ENCODE results near the gene GAD1.

GAD1 gene

DNA sequence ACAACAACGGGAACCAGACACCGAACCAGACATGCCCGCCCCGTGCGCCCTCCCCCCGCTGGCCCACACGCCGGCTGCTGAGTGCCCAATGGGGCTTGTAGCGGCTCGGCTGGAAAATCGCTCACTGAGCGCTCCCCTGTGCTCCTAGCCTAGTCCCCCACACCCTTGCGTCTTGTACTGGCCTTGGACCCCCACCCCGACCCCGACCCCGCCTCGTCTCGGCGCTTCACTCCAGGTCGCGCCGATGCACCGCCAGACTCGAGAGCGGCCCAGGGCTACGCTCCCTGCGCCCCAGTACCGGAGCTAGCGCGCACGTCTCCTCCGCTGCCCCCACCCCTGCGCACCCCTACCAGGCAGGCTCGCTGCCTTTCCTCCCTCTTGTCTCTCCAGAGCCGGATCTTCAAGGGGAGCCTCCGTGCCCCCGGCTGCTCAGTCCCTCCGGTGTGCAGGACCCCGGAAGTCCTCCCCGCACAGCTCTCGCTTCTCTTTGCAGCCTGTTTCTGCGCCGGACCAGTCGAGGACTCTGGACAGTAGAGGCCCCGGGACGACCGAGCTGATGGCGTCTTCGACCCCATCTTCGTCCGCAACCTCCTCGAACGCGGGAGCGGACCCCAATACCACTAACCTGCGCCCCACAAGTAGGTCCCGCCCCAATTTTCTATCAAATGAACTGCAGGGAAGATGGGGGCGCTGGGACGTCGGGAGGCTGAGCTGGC, 1.5 kb downstream of the GAD1 start:
- DNase-seq = no peak

DNA sequence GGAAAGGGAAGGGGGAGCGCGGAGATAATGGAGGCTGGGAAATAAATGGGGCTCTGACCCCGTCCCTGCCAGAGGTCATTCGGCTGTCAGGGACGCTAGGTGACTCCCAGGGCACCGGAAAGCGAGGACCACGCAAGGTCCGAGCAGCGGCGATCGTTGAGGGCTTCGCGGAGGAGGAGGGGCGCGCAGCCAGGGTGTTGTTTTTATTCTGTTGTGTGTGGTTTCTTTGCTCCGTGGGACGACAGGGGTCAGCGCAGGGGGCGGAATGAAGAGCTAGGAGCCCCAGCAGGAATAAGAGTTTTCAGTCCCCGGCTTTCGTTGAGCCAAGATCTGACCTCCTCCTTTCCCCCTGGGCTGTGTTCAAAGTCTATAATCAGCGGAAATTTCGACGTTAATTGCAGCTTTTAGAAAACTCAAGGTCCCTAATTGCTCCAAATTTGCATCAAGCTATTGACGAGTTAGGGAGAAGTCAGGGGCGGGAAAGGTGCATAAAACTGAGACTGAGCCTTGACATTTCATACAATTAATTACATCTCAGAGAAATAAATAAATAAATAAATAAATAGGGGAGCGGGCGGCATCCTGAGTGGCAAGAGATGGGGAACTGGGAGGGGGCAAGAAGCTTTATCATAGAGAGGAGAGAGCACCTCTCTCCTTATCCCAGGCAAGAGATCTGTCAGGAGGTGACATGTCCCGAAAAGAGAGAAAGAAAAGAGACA, 2.2 kb downstream of the GAD1 start:
- DNase-seq = no peak

DNA sequence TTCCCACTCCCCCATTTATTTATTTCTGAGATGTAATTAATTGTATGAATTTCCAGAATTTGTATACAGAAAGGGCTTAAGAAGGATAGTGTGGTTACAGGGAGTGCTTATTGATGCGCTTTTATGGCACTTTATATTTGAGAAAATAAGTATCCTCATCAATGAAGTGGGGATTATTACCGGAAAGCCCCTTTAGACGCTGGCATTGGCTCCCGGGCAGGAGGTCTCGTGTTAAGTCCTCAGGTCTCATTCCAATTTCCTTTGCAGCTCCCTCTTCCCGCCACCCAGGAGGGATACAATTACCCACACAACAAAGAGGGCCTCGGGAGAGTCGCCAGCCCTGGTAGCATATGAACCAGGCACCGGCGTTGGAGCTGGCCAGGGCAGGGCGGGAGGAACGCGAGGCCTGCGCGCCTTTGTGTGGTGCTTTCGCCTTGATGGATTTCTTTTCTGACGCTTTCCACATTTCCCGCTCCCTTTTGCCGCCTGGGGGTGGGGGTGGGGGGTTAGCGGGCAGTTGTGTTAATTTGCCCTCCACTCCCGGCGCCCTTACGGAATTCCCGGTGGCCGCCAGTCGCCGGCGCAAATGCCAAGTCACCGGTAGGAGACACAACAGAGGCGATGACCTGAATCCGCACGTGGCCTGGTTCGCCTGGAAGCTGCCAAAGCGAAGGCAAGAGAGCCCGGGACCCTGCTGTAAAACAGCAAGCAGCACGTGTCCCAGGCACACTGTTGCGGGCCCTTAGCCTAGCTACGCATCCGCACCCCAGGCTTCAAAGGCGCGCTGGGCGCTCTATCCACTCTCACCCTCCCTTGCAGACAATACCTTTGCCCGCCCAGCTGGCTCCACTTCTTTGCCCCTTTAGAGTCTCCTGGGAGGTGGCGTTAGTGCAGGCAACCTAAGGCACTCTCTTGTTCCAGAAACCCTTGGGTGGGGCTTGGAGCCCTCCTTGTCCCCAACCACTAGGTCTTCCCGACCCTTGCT, 3.3 kb downstream of the GAD1 start:
- DNase-seq = no peak

DNA sequence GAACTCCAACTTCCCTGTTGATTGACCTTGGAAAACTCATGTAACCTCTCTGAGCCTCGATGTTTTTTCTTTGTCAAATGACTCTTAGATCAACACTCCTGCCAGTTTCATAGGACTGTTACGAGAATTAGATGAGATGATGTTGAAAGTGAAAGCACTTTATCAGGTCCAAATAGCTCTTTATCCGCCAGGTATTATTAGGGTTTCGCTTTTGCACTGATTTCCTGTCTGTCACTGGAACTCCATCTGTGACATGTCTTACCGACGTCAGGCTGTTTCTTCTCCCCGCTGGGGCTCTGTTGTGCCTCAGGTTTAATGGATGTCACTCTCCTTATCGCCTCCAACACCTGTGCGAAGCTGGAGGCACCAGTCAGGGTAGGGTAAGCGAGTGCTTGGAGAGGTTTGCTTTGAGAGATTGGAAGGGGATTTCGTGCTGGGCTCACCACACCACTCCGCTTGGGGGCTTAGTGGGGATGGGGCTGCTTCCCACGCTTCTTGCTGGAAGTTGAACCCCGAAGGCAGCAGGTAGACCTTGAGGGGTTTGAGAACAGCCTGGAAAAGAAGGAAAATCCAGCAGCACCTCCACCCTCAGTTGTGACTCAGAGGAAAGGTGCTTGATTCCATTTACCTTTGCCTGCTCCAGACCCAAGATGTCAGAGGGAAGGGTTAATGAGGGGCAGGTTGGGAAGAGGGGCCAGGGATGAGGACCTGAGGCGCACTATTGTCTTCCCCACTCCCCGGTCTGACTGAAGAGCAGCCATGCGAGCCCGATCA, 4.3 kb downstream of the GAD1 start:
- no peak for DNase-seq

DNA sequence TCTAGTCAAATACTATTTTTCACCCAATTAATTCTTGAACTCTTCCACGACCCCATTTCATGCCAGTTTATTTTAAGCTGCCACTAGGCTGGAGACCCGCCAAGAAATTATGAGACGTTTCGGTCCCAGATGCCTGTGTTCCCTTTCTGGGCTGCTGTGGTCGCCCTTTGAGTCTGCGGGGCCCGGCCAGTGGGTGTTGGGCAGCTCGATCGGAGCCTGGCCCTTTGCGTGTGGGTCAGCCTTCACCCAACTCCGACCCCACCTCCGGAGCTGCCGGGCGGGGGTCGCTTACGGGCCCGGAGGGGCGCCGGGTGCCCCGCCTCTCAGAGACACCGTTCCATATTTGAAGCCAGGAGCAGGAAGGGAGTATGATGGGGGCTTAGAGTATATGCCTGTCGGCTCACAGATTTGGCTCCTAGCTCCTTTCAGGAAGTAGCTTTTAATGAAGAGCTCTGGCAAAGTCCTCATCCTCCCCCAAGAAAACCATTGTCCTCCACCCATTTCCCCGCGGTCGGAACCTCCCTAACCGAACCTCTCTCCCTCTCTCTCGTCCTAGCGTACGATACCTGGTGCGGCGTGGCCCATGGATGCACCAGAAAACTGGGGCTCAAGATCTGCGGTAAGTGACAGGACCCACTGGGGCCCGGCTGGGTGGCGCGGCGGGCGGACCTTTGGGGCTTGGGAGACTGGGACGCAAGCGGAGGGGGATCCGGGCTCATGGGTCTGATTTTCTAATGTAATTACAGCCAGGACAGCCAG, 5.0 kb downstream of the GAD1 start:
- no peak for DNase-seq

DNA sequence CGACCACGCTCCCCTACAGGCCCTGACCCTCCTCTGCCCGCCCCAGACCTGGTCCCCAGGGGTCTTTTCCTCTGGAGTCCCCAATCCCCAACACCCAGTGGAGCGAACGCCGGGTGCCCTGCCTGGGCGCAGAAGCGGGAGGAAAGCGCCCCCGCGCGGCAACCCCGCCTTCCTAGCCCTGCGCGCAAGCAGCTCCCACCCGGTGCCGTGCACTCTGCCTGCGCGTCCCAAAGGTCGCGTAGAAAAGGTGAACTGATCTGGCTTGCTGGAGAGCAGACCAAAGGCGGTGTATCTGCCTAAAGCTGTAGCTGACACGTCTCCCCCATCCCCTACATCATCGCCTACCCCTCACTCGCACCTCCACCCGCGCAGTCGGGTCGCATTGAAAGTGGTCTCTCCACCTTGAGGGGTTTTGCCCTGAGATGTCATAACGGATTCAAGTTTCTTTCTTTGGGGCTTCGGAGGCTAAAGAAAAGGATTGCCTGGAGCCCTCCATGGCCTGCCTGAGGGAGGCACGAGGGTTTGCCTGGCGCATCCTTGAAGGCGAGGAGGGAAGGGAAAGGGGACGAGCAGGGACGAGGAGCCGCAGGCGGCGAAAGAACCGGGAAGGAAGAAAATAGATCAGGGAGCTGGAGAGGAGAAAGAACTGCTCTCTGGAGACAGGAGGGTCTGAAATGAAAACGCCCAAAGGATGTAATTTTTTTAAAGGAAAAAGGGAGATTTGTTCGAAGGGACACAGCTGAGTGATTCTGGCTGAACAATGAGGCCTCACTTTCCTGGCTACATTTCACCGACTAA, 5.8 kb downstream of the GAD1 start:
- no peak for DNase-seq

DNA sequence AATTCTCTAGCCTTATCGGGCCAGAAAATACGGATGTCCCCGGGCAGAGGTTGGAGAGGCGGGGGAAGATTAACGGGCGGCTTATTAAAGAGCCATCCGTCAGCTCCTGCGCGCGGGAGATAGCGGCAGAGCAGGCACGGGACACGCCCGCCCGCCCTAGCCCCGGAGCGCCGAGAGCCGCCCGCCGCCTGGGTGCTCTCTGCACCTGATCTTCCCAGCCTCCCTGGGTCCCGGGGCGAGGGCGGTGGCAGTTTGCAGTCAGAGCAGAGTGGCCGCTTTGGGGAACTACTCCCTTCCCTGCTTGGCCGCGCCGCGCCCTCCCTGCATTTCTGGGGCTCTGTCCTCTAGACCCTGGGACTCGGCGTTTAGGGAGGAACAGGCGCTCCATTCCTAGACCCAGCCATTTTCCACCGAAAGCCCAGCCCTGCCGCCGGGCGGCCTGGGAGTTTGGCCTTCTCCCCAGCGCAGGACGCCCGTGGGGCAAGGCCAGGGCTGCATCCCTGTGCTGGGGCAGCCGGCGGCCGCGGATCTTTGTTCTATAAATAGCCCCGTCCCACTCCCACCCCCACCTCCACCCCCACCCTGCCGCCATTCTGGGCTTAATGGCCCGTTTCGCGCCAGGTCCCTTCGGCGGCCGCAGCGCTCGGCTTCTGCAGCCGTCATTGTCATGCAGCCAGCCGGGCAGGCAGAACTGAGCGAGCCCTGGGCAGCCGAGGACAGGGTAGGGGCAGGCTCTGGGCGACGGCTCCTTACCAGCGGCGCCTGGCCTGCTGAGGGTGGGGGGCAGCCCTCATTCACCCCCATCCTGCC, 6.6 kb downstream of the GAD1 start:
- DNase-seq = no peak

DNA sequence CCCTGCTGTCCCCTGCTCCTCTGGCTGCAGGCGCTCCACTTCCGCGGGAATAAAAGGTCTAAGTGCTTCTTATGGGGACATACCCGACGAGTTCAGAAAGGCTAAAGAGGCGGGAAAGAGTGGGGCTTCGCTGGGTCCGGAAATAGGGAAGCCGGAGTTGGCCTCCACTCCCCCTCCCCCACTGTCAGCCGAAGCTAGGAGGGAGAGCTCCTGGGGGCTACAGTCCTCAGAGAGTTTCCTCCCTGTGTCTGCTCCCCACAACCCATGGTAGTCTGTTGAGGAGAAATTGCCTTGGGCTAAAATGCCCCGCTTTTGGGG, 7.2 kb downstream of the GAD1 start:
- no peak for DNase-seq

DNA sequence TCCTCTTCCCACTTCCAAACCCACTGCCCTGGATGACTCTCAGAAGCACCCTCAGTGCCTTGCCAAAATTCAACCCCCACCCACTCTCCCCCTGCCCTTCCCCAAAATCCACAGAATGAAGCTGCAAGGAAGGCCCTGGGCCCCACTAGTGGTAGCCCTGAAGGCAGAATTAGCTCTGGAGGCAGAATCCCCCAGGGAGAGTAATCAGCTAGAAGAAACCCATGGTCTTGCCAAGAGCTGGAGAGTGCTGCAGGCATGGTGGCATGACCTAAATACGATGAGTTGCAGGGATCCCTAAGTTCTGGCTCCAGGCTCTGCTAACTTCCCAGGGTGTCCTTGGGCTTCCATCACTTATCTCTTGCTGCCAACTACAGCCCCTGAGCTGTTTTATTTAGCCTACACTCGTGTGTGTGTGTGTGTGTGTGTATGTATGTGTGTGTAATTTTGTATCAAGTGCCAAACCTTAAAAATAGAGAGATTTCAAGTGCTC, 7.9 kb downstream of the GAD1 start:
- no peak for DNase-seq

DNA sequence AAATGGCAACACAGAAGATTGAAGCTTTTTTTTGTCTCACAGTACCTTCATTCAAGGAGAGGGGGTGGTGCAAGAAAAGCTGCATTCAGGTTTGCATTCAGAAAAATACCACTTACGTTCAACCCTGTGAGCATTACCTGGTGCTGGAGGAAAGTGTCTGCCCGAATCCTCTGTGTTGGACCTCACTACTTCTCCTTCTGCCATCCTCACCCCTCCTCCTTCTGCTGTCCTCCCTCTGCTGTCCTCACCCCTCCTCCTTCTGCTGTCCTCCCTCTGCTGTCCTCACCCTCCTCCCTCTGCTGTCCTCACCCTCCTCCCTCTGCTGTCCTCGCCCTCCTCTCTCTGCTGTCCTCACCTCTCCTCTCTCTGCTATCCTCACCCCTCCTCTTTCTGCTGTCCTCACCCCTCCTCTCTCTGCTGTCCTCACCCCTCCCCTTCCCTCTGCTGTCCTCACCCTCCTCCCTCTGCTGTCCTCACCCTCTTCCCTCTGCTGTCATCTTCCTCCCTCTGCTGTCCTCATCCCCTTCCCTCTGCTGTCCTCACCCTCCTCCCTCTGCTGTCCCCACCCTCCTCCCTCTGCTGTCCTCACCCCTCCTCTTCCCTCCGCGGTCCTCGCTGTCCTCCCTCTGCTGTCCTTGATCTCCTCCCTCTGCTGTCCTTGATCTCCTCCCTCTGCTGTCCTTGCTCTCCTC, 11.3 kb downstream of the GAD1 start:
- no peak for DNase-seq

DNA sequence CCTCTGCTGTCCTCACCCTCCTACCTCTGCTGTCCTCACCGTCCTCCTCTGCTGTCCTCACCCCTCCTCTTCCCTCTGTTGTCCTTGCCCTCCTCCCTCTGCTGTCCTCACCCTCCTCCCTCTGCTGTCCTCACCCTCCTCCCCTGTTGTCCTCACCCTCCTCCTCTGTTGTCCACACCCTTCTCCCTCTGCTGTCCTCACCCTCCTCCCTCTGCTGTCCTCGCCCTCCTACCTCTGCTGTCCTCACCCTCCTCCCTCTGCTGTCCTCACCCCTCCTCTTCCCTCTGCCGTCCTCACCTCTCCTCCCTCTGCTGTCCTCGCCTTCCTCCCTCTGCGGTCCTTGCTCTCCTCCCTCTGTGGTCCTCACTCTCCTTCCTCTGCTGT, 11.8 kb downstream of the GAD1 start:
- DNase-seq = no peak

DNA sequence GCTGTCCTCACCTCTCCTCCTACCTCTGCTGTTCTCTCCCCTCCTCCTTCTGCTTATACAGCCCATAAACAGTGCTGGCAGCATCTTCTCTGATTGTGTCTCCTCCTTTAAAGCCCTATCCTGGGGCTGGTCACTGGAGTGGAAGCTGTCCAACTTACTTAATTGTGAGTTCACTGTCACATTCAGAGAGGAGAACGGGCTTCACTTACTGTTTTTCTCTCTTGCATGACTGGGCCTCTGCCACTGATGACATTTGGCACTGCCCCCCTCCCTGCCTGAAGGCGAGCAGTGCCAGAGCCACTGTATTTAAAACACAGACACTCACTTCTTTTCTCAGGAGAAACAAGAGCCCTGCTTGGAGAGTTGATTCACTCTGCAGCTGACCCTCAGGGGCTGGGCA, 12.3 kb downstream of the GAD1 start:
- DNase-seq = no peak

DNA sequence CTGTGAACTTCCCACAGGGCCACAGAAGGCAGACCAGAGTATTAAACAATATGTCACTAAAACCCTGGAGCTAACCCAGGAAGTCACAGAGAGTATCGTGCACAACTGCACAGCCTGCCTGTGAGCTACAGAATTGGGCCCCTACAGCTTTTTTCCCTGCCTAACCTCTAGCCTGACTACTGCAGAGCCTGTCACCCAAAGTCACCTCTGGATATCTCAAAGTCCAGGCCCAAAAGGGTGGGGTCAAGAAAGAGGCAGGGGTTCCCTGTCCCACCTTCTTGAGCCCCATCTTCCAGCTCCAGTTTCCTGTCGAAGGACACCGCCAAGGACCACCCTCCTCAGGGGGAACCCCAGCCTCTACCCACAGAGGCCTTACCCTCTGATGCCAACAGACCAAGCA, 13.5 kb downstream of the GAD1 start:
- DNase-seq = no peak

DNA sequence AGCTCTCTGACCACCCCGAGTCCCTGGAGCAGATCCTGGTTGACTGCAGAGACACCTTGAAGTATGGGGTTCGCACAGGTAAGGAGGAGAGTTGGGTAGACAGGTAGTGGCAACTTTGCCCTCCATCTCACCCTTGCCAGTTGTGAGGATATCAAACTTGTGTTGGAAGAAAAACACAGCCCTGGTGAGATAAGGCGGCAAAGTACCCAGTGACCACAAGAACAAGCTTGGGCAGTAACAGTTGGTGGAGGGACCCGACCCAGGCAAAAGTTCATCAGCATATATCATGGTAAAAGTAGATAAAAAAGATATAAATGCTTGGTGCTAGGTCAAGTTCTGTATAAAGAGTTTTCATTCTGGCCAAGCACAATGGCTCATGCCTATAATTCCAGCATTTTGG, 14.4 kb downstream of the GAD1 start:
- DNase-seq = no peak

DNA sequence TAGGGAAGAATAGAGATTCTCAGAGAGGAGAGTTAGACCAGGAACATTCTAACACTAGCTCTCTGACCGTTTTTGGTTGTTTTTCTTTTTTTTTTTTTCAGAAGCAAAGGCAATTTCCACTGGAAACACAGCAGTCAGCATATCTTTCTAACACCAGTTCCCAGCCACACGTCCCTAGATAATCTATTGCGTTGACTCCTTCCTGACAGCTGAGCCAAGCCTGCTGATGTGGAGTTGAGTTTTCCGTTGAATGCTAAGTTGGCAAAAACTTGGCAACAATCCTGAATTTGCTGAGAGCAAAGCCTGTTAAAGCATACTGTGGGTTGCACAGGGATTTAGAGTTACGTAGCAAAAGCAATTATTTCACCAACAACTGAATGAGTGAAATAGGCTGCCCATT, 19.3 kb downstream of the GAD1 start:
- no peak for DNase-seq

DNA sequence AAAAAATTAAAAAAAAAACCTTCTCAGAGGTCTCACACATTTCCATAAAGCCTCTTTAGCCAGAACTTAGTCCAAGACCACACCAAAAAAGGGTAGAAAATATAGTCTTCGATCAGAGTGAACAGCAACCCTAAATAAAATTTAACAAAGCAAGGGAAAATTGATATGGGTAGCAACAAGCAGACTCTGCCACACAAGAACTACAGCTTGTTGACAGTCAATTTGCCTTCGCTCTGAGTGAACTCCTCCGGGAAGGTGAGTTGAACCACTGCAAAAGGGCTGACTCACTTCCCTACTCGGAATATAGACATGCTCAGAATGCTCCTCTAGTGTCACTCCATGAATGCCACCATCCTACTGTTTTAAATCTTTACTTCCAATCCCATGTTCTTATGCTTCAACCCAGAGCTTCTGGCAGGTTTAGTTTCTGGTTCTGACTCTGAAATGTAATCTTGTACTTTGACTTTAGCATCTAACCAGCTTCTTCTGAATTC, 24.1 kb downstream of the GAD1 start:
- no peak for DNase-seq

DNA sequence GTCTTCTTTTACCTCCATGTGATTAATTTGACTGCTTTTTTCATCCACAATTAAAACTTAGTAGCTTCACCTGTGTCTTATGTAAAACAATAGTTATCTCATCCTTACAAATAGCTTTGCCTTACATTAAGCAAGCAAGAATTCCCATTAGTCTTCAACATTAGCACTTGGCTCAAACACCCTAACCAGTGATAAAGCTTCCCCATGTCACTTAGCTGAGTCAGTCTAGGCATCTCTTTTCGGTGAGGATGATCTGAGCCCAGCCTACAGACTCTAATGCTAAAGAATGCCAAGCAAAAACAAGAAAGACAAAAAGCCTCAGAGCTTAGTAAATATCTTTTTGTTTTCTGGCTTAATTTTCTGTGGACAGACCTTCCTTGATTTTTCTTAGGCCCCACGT, 26.1 kb downstream of the GAD1 start:
- DNase-seq = no peak

DNA sequence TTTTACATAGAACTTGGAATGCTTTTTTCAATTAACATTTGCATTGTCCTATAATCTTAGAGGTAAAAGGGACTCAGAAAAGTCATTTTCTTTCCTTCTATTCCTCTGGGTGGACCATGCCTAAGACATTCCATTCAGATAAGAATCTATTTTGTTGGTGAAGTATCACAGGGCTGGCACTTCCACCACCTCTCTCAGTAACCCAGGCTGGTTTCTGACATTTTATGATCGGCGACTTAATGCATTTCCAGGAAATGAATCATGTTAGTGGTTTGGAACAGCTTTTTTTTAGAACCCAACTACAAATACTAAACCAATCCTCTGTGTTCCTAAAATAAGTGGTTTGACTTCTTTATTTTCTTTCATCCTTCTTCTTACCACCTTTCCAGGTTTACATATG, 27.0 kb downstream of the GAD1 start:
- DNase-seq = no peak

DNA sequence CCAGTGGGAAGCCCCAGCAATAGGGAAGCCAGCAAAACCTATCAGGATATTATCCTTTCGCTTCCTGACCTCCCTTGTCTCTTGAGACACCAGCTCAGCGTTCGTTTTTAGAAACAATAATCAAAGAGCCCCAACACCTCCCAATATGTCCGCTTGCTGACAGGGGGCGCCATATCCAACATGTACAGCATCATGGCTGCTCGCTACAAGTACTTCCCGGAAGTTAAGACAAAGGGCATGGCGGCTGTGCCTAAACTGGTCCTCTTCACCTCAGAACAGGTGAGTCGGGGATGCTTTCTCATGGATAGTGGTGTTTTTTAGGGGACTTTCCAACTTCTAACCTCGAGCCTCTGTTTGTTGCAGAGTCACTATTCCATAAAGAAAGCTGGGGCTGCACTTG, 28.7 kb downstream of the GAD1 start:
- no peak for DNase-seq

DNA sequence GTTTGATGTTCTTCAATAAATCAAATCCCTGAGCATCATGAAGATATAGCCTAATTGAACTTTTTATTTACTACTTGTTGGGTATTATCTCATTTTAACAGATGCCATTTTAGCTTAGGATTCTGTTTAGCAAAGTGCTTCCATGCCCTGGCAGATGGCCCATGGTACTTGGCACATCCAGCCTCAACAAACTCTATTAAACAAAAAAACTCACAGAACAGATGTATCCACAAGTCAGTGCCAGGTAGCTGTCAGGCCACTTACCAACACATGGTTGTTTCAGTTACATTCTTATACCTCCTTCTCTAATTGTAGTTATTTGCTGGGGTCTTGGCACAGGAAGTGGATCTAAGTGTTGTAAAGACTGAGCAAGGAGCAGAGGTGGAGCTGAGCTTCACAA, 29.6 kb downstream of the GAD1 start:
- DNase-seq = no peak

Data from activated CD4-positive, CD25-positive, alpha-beta regulatory T cell treated with anti-CD3 and anti-CD28 coated beads, Interleukin-2, amount 50 U/mL, for 72 hours (primary cell).